Medulla oblongata (tissue), 1 donor: ENCODE measurements around the gene PLAAT2.
"Not testable (repeated sequence)": the region's sequence is repeated elsewhere in the genome, so short reads cannot be mapped to it uniquely, and the experiment has no call there.

Experiments used
- DNase-seq: peaks from one replicate; pipeline ENCODE4 v3.0.0-alpha.2; 2015; ENCODE audit errors: extremely low spot score

The PLAAT2 gene

DNA sequence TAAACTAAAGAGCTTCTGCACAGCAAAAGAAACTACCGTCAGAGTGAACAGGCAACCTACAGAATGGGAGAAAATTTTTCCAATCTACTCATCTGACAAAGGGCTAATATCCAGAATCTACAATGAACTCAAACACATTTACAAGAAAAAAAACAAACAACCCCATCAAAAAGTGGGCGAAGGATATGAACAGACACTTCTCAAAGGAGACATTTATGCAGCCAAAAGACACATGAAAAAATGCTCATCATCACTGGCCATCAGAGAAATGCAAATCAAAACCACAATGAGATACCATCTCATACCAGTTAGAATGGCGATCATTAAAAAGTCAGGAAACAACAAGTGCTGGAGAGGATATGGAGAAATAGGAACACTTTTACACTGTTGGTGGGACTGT, 15.7 kb upstream of the PLAAT2 start:
- not testable (repeated sequence) for DNase-seq

DNA sequence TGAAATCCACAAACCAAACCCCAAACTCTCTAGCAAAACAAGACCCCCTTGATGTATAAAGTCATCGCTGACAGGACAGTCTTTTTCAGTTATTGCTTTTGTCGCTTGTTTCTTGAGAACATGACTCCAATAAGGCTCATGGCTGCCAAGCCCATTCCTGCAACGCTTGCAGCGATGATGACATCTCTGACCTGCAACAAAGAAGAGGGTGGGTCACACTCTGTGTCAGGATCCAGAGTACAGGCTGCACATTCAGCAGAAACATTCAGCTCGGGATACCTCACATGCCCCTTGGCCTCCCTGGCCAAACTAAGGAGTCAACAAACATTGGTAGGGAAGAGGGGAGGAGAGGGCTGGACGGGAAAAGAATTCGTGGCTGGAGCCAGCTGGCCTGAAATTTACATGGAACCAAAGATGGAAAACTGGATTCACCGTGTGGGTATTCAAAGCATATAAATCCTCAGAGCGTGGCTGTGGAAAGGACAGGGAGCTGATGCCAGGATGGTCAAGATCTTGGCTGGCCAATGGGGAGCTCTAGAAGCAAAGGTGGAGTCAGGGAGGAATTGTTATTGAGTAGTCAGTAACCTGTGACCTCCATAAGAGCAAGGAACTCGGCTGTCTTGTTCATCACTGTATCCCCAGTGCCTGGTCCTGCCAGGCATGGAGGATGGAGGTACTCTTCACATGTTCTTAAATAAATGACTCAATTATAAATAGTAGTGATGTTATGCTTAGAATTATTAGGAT, 11.8 kb upstream of the PLAAT2 start:
- no peak for DNase-seq

DNA sequence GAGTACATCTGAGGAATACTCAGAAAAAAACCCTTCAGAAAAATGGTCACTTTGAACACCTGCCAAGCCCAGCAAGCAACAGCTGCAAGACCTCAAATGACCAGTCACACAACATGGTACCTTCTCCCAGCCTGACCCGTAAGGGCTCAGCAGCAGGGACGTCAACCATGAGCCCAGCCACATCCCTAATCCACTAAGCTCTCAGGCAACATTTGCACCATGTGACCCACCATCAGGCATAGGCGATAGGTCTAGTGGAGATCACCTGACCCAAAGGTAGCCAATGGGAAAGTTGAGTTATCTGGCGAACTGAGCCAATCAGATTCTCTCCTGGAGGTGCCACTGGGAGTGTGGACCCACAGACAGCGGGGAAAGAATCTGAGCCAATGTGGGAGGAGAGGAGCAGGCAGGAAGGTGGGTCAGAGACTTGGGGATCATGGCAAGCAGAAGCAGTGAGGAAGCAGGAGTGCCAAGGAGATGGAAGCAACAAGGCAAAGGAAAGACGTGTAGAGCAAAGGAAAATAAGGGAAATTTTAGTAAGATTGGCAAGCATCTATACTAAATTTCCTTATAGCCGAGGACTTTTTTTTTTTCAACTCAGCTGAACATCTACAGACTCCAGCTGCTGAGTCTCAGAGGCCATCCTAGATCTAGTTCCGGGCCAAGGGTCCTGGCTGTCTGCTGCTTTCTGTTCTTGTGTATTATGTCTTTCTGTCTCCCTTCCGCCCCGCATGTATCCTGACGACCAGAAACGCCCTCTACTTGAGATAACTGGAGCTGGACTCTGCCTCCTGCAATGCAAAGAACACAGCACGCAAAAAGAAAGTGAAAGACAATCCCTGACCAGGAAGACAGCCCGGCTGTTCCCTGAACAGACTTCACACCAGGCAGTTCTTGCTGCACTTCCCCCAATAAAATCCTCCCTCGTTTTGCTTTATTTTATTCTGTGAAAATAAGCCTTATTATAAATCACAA, 11.0 kb upstream of the PLAAT2 start:
- DNase-seq, result peak; percentile 81

DNA sequence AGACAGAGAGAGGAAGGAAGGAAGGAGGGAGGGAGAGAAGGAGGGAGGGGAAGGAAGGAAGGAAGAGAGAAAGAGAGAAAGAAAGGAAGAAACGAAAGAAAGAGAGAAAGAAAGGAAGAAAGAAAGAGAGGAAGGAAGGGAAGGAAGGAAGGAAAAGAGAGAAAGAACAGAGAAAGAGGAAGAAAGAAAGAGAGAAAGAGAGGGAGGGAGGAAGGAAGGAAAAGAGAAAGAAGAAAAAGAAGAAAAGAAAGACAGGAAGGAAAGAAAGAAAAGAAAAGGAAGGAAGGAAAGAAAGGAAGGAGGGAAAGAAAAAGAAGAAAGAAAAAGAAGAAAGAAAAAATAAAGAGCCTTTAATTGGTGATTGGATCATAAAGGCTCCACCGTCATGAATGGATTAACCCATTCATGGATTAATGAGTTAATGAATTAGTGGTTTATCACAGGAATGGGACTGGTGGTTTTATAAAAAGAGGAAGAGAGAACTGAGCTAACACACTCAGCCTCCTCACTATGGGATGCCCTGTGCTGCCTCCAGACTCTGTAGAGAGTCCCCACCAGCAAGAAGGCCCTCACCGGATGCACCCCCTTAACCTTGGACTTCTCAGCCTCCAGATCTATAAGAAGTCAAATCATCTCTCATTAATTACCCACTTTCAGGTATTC, 9.0 kb upstream of the PLAAT2 start:
- no peak for DNase-seq

DNA sequence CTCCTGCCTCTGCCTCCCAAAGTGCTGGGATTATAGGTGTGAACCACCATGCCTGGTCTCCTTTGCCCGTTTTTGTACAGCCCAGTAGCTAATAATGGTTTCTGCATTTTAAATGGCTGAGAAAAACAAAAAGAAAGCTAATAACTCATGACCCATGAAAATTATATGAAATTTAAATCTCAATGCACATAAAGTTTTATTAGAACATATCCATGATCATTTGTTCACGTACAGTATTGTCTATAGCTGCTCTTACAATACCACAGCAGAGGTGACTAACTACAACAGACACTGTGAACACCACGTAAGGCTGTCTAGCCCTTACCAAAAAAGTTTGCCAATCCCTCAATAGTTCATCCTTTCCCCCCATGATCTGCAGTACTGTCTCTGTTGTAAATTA, 6.4 kb upstream of the PLAAT2 start:
- no peak for DNase-seq

DNA sequence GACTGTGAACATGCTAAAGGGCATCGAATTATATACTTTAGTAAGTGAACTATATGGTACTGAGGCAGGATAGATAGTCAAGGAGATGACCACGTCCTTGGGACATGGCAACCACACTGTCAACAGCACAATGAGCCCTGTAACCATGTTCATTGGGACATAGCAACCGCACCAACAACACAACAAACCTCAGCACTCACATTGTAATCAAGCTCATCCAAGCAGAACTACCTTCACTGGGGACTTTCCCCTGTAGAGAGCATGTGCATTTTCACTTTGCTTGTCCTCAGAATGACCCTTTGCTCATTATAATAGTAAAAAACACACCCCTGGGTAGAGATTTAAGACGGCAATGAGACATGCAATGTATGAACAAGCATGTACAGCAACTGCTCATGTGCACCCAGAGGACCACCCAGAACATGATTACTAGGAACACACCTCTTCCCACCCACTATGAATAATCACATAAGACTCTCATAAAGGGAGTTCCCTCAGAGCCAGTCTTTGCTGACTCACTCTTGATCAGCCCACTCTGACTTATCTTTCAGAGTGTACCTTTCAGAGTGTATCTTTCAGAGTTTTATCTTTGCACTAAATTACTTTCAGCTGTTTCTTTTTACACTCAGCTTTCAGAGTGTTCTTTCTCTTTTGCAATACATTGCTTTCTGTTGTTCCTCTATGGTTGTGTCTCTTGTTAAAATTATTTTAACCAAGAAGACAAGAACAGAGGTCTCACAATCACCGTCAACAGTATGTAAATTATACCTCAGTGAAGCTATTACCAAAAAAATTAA, 4.1 kb upstream of the PLAAT2 start:
- no peak for DNase-seq

DNA sequence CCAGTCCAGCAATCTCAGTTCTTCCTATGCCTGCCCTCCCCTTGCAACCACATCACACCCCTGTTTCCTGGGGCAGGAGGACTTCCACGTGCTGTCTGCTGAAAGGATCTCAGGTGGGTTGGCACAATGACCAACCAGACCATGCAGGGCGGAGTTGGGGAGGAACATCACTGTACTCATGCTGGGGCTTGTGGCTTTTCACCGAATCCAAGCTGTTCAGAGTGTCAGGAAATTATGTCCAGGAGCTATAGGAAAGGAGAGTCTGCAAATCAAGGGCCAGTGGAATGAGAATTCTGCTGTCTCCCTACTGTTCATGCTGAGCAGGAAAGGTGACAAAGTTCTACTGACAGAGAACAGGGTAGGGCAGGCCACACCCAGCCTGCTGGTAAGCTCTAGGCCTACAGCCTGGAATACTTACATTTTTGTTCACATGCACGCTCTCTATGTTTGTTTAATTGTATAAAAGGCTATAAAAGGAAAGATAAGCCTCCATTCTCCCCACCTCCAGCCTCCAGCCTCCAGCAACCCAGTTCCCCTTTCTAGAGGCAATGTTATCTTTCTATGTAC, 1.7 kb upstream of the PLAAT2 start:
- no peak for DNase-seq

DNA sequence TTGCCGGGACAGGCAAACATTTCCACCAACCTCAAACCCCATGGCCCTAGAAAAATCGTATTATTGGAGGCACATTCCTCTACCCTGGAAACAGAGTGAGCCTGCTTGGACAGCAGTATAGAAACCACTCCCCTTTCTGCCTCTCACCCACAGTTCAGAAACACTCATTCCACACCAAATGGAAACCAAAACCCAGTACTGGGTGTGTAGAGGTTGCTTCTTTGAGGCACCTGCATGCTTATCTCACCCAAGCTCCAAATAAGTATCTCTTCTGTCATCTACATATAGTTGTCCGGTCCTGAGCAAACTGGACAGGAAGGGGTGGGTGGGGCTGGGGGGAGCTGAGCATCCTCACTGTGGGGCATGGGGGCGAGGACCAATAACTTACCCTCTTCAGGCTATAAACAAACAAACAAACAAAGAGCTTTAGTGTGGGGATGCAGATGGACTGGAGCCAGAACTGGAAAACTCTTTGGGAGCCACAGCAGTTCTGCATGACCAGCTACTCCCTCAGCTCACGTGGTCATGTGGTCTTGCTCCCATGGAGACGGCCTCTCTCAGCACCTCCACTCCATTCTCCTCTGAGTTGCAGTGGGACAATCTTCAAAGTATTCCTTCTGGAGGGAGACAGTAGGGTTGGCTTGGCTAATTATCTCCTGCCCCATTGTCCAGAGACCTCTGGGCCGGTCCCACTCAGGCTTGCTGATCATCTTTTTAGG, 1.0 kb upstream of the PLAAT2 start:
- peak; percentile 65 for DNase-seq

DNA sequence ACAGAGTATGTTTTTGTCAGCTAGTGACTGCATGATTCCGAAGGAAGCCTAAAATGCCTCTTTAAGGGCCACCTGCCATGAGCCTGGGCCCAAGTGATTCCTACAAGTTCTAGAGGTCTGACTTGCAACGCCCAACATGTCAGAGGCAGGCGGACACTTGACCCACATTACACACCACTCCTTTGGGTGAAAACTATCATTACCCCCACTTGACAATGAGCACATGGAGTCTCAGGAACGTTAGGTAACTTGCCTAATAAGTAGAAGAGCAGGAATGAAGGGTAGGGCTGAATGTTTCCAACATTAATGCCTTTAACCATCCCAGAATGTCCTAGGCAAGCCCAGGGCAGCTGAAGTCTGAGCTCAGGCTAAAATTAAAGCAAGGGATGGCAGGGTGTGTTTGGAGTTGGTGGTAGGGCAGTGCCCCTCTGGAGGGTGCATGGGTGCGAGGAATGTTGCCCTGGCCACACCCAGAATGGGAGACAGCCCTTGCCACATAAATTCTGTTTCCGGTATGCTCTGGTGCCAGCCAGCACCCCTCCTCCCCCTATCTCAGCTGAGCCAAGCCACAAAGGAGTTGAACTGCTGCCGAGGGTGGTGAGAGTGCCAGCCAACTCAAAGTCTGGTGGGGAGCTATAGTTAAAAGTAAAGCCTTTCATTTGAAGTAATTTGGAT, 2.5 kb downstream of the PLAAT2 start:
- no peak for DNase-seq

DNA sequence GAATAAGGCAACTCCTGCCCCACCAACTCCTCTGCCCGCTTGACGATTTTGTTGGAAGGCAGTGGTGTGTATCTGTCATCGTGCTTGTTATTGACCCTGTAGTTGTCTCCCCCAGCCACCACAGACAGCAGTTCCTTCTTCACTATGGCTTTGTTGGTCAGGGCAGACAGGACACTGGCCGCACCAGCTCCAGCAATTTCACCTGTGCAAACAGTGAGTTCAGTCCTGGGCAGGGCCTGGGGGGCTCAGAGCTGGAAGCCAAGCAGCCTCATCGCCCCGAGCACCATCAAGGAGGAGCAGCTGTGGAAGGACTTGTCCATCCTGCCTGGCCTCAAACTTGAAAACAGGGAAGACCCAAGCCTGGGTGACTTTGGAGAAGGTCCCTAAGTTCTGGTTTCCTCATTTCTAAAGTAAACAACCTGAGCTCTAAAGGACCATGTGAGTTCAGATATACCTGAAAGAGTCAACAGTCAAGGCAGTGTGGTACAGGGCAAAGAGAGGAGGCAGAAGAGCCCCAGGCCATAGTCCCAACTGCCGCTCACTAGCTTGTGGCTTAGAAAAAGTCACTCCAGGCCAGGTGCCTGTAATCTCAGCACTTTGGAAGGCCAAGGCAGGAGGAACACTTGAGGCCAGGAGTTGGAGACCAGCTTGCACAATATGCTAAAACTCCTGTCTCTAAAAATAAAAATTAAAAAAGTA, 4.6 kb downstream of the PLAAT2 start:
- DNase-seq, result no peak

DNA sequence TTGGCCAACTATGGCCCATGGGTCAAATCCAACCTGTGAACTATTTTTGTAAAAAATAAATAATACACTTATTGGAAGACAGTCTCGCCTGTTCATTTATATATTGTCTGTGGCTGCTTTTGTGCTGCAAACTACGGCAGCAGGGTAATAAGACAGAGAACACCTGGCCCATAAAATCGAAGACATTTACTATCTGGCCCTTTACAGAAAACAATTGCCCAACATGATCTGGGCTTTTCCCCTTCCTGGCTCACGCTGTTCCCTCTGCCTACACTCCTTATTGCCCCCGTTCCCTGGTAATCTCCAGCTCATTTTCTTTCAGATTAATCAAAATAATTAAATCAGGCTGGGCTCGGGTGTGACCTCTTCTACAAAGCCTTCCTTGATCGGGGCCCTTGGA, 5.6 kb downstream of the PLAAT2 start:
- DNase-seq, result no peak

DNA sequence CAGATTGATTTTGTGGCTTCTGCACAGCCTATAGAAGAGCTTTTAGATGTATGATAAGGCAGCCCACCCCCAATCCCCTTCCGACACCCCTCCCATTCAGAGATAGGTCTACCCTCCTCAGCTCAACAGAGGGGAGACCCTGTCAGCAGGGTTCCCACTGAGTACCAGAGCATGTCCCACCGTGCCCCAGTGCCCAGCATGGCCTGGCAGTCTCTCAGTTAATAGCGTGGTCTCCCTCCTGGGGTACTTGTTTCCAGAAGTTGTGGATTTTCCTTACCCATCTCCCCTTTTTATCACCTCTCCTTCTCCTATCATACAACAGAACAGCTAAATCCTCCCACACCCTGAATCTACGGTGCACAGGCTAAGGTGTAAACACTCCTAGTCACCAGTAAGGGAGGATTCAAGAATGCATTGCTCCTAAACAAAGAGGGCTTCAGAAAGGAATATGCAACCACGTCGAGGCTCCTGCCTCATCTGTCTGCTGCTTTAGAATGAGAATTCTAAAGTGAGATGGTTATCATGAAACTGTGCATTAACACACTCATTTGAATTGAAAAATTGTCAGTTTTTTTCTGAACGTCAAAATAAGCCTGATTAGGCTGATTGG, 6.7 kb downstream of the PLAAT2 start:
- no peak for DNase-seq

DNA sequence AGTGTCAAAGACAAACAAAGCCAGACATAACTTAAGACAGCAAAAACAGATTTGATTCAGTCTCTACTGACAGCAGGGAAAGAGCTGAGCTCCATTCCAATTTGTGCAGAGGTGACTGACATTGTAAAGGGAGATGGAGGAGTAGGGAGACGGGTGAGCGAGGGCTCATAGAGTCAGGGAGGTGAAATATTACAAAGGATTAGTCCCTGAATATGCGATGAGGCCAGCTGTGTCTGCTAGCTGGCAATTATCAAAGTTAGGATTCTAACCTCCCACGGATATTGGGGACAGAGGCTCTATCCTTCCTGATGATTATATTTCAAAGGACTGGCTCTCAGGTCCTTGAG, 8.3 kb downstream of the PLAAT2 start:
- no peak for DNase-seq

DNA sequence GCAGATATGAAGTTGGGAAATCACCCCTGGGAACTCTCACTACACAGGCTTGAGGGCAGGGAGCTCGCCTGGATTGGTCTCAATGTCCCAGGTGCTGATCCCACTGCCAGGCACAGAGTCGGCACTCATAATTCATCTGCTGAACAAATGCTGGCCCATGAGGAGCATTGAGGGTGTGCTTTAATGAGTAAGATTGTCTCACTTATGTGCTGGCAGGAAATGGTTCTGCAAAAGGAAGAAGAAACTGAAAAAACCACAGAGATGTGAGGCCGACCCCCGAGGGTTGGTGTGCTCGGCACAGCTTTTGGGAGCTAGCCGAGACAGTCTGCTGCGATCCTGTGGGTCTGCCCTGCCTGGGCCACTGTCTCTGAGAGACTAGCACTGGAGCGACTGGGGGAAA, 9.4 kb downstream of the PLAAT2 start:
- no peak for DNase-seq

DNA sequence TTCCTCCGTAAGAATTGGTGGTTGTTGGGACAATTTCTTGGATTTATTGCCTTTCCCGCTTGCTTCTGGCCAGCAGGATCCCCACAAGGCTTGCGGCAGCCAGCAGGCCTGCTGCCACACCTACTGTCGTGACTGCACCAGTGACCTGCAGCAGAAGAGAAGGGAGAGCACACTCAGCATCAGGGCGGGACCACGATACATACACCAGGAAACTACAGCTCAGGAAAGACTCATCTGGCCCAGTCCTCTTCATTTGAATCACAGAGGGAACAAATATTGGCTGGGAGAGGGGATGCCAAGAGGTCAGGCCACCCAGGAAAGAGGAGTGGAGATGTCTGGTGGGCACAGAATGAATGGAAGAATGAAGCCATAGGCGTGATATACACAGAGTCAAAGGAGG, 10.3 kb downstream of the PLAAT2 start:
- DNase-seq, result no peak

DNA sequence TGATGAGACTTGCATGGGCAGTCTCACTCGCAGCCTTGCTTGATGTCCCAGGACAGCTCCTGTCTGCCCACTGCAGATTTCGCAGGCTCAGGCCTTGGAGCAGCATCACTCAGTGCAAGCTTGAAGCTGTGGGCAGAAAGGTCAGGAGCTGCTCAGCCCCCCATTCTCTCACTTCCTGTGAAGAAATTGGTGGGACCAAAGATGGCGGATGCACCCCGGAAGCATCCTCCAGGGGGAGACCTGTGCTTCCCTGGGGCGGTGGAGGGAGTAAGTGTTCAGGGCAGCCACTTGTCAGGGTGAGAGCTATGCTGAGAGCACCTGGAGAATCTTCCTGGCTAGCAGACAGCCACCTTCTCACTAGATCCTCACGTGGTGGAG, 11.3 kb downstream of the PLAAT2 start:
- no peak for DNase-seq

DNA sequence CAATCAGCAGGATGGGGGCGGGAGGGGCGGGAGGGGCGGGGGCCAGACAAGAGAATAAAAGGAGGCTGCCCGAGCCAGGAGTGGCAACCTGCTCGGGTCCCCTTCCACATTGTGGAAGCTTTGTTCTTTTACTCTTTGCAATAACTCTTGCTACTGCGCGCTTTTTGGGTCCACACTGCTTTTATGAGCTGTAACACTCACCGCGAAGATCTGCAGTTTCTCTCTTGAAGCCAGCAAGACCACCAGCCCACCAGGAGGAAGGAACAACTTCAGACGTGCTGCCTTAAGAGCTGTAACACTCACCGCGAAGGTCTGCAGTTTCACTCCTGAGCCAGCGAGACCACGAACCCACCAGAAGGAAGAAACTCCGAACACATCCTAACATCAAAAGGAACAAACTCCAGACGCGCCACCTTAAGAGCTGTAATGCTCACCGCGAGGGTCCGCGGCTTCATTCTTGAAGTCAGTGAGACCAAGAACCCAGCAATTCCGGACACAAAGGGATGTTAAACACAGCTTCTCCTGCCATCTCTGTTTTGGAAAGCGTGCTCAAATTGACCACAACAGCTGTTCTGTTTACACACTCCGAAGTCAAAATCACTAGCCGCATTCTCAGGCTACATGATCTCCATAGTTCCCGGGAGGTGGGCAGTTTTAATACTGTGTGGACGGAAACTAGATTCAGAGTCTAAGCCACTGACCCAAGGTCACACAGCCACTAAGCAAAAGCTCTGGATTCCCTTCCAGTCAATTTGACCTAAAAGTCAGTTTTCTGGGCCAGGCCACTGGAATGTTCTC, 11.9 kb downstream of the PLAAT2 start:
- no peak for DNase-seq

DNA sequence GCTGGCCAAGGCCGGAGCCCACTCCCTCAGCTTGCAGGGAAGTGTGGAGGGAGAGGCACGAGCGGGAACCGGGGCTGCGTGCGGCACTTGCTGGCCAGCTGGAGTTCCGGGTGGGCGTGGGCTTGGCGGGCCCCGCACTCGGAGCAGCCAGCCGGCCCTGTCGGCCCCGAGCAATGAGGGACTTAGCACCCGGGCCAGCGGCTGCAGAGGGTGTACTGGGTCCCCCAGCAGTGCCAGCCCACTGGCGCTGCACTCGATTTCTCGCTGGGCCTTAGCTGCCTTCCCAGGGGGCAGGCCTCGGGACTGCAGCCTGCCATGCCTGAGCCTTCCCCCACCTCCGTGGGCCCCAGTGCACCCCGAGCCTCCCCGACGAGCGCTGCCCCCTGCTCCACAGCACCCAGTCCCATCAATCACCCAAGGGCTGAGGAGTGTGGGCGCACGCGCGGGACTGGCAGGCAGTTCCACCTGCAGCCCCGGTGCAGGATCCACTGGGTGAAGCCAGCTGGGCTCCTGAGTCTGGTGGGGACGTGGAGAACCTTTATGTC, 13.0 kb downstream of the PLAAT2 start:
- not testable (repeated sequence) for DNase-seq
